Activated T-cell treated with anti-CD3 and anti-CD28 coated beads, Interleukin-2, amount 50 U/mL, for 48 hours (primary cell): ENCODE data around the gene DAP3.
"Not testable (repeated sequence)": the region's sequence is repeated elsewhere in the genome, so short reads cannot be mapped to it uniquely, and the experiment has no call there.

Experiments
- DNase-seq, 2 experiments: peaks; one replicate each; pipeline ENCODE4 v3.0.0-alpha.2; 2020

DAP3 gene

DNA sequence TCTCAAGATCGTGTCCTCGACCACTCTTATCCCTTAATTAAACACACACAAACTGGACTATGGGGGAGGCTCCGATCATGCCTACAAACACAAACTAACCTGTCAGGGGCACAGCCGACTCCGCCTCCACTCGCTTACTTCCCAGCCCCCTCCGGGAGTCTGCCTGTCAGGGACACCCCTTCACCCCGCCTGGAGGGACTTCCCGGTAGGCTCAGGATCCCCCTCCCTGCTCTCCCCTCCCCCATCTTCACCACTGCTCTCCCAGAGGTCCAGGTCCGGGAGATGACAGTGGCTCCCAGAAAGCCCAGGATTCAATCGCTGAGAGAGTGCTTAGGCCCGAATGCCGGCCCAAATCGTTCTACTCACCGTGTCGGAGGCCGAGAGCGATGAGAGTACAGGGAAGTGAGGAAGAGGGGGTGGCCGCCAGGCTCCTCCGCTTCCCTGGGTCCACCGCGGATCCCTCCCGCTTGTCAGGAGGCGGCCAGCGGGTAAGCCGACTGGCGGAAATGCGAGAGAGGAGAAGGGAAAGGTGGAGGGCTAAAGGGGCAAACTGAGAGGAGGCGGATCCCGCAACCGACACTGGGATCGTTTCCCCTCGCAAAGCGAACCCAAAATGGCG lies 1.1 kb upstream of the DAP3 start:
- not testable (repeated sequence) for DNase-seq

DNA sequence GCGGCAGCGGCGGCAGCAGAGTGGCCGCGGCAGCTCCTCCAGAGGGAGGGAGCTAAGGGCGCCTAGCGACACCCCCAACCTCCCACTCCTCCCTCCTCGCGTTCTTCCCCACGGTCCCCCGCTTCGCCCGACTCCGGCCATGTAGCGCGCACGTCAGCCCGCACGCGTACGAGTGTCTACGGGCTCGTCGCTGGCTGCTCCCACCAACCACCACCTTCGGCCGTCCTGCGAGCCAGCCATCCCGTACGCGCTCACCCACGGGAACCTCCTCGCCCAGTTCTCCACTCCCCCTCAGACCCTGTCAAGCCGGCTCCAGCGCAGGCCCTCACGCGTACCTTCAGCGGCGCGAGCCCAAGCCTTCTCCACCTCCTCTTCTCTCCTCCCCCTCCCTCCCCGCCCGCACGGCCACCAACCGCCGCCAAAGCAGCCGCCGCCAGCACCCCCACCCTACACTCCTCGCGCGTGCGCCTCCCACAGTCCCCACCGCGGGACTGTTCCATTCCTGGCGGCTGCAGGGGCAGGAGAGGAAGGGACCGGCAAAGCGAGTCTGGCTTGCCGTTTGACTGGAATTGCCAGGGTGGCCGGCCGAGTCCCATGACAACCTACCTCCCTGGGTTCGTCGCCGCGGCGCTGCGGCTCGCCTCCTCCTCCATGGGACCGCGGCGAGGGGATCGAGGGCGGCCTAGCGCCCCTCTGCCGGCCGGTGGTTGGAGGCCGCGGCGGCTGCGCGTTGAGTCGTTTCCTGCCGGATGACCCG lies 389 bp upstream of the DAP3 start, which contains the start of gene YY1AP1:
TSS of gene YY1AP1 (minus strand) at position 451 of the 757 bp plus-strand sequence. CDS start 8,338 bp downstream, outside the sequence.
- peak; percentile 95 to 96 for DNase-seq

DNA sequence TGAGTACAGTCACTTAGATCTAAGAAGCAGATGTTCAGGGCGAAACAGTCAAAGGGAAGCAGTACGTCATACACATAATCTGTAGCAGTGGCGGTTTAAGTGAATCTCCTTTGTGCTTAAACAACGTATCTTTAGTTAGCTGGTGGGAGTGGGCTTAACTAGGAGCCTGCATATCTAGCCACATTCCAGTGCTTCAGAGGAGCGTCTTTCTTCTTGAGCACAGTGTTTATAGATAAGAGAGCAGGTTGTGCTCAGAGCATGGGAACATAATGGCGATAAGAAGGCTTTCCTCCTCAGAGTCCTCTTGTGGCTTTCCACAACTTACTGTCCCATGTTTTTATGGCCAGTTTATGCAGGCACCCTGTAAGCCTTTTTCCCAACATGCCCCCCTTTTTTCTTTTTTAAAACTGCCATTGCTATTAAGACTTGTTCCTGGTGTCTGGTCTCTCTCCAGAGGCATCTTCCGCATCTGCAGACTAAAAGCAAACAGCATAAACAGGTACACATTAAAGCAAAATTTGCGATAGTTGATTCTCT lies 3.2 kb downstream of the DAP3 start:
- no peak for DNase-seq

DNA sequence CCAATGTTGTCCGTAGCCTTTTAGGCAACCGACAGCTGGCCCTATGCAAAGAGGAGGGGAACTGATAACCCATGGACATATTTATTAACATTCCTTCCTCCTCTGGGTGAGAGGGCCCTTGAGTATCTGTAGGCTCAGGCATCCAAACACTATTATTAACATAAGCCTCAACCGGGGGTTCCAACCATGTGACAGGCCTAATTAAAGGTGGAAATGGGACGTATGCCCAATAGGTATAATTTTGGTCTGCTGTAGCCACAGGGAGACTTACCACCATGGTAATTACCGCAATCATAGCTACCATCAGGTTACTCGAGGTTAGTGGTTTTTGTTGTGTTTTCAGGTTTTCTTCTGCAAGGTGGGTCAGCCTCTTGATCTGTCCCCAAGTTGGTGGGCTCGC lies 5.3 kb downstream of the DAP3 start:
- no peak for DNase-seq

DNA sequence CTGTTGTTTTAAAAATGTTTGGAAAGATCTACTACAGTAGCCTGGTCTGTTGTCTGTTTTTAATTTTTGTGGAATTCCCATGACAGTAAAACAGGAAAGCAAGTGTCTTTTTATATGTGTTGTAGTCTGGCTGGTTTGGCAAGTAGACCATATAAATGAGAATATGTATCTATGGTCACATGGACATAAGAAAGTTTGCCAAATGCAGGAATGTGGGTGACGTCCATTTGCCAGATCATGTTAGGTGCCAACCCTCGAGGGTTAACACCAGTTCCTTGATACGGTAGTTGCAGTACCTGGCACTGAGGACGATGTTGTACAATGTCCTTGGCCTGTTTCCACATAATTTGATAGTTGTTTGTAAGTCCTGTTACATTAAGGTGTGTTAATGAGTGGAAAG lies 6.2 kb downstream of the DAP3 start:
- no peak for DNase-seq

DNA sequence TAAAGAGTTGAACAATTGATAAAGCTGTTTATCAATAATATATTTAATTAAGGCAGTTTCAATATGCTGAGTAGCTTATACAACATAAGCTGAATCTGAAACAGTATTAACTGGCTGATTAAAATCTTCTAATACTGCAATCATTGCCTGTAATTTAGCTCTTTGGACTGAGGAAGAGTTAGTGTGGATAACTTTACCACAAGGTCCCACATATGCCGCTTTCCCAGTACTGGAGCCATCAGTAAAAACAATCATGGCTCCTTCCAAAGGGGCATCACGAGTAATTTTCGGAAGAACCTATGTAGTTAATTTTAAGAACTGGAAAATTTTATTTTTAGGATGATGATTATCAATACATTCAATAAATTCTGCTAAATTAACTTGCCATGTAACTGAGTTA lies 6.7 kb downstream of the DAP3 start:
- DNase-seq, result no peak

DNA sequence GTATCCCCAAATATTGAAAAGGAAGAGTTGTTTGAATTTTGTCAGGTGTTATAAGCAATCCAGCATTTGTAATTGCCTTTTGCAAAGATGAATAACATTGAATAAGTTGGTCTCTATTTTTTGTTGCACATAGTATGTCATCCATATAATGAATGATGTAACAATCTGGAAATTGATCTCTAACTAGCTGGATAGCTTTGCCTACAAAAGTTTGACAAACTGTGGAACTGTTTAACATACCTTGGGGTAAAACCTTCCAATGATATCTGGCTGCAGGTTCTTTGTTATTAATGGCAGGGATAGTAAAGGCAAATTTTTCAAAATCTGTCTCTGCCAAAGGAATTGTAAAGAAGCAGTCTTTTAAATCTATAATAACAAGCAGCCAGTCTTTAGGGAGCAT lies 7.6 kb downstream of the DAP3 start:
- no peak for DNase-seq

DNA sequence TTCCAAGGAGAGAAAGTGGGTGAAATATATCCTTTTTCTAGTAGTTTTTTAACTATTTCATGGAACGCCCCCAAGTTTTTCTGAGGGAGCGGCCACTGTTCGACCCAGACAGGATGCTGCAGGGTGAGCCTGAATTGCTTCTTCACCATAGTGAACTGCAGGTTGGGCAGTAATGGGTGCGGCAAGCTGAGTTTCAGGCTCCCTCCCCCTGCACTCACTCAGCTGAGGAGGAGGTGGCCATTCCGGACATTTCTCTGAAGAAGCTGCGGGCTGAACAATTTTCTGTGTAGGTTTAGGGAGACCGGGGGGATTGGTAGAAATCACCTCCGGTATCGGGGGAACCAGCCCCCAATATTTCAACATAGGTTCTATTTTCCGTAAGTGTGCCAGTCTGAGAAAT lies 8.2 kb downstream of the DAP3 start:
- no peak for DNase-seq

DNA sequence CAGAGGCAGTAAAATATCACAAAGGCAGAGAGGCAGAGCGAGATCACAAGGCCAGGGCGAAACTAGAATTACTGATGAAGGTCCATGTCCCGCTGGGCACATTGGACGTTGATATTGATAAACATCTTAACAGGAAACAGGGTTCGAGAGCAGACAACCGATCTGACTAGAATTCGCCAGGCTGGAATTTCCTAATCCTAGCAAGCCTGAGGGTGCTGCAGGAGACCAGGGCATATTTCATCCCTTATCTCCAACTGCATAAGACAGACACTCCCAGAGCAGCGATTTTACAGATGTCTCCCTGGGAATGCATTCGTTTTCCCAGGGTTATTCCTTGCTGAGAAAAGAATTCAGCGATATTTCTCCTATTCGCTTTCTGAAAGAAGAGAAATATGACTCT lies 8.7 kb downstream of the DAP3 start:
- DNase-seq, result not testable (repeated sequence)

DNA sequence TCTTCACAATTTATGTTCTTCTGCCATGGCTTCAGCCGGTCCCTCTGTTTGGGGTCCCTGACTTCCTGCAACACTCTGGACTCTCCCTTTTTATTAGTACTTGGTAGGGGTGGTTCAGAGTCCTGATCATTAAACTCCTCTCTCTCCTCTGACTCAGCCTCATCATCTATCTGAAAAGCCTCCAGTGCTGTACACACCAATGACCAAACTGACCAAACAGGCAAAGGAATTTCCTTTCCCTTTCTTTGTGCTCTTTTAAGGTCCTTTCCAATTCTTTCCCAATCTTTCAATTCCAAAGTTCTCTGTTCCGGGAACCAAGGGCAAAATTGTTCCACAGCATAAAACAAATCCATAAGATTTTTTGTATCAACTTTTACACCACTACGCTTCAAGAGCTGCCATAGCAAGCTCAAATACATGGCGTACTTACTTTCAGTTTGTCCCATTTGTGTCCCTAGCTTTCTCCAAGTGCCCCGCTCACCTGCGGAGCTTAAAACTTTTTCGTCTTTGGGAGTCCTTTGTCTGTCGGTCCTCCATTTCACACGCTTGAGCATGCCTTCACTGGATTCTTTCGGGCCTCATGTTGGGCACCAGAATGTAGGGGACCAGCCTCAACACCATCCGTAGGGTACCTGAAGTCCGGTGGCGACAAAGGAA lies 9.6 kb downstream of the DAP3 start:
- DNase-seq, result no peak

DNA sequence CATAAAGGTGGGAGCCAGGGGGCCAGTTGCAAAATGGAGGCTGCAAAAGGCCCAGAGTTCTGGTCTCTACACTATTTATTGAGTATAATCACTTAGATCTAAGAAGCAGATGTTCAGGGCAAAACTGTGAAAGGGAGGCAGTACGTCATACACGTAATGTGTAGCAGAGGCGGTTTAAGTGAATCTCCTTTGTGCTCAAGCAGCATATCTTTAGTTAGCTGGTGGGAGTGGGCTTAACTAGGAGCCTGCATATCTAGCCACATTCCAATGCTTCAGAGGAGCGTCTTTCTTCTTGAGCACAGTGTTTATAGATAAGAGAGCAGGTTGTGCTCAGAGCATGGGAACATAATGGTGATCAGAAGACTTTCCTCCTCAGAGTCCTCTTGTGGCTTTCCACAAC lies 10.2 kb downstream of the DAP3 start:
- DNase-seq, result not testable (repeated sequence)

DNA sequence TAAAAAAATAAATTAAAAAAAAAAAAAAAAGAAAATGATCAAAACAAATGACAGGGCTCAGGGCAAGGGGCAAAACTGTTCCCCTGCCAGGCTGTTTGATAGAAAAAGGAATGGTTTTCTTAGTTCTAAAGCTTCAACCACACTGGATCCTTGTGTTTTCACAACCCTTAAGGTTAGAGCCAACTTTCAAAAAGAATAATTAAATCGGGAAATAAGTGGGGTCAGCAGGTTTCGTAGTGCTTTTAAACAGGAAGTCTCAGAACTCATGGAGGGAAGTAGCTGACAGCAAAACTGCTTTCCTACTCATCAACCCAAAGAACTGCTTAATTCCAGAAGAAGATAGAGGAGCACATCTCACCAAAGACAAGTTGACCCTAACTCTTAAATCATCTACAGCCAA lies 12.8 kb downstream of the DAP3 start:
- DNase-seq, result not testable (repeated sequence)

DNA sequence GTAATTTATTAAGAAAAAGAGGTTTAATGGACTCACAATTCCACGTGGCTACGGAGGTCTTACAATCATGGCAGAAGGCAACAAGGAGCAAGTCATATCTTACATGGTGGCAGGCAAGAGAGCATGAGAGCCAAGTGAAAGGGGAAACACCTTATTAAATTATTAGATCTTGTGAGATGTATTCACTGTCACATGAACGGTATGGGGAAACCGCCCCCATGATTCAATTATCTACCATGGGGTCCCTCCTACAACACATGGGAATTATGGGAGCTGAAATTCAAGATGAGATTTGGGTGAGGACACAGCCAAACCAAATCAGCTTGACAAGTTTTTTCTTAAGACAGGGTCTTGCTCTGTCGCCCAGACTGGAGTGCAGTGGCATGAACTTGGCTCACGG lies 14.3 kb downstream of the DAP3 start:
- DNase-seq, result no peak

DNA sequence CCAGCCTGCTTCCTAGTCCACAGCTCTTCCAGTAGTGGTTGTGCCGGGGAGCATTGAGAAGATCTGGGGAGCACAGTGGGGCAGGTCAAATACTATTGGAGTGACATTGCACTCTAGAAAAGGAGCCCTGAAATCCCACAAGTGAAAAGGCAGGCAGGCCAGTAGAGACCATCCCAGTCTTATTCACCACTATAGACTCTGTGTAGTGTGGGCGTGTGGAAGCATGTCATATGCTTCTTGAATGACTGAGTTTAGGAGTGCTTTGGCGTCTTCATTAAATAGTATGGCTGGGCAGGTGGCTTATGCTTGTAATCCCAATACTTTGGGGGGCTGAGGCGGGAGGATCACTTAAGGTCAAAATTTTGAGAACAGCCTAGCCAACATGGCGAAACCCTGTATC lies 15.5 kb downstream of the DAP3 start:
- DNase-seq, result not testable (repeated sequence)

DNA sequence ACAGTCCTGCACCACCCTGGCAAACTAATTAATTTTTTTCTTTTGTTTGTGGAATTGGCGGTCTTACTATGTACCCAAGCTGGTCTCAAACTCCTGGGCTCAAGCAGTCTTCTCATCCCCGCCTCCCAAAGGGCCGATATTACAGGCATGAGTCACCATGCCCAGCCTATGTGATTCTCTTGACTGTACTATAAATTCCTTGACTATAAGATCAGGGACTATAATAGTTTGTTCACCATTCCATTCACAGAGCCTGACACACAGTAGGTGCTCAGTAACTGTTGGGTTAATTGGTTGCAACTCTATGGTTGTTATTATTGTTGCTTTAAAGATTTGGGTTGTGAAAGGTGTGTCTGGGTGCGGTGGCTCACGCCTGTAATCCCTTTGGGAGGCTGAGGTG lies 17.2 kb downstream of the DAP3 start:
- DNase-seq, result no peak

DNA sequence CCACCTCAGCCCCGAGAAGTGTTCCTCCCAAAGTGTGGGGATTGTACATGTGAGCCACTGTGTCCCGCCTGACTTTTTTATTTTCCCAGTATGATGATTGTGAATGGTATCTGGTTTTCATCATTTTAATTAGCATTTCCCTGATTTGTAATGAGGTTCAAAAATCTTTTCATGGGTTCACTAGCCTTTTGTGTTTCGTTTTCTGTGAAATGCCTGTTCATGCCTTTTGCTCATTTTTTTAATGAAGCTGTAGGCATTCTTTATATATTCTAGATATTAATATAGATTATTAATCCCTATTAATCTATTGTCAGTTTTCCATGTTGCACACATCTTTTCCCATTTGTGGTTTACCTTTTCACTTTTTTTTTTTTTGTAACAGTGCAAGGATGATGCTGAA lies 20.5 kb downstream of the DAP3 start:
- DNase-seq, result no peak

DNA sequence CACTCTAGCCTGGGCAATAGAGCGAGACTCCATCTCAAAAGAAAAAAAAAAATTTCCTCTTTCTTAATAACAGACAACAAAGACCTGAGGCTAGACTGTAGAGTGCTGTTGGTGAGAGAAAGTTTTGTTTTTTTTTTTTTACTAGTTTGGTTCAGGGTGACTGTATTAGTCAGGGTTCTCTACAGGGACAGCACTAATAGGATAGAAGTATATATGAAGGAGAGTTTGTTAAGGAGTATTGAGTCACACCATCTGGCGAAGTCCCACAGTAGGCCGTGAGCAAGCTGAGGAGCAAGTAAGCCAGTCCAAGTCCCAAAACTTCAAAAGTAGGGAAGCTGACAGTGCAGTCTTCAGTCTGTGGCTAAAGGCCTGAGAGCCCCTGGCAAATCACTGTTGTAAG lies 22.6 kb downstream of the DAP3 start:
- DNase-seq, result not testable (repeated sequence)

DNA sequence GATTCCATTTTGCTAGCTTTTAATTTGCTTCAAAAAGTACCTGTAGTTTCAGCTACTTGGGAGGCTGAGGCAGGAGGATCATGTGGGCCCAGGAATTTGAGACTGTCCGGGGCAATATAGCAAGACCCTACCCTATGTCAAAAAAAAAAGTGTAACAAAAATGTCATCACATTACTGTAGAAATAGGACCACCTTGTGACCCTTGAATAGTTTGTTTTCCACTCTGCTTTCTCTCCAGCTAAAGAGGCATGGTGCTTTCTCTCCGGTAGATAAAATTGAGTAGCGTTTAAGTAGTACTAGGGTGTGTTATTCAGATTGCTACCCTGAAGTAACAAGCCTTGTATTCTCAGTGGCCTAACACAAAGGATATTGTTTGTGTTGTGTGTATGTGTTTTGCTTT lies 23.7 kb downstream of the DAP3 start:
- DNase-seq, result not testable (repeated sequence)

DNA sequence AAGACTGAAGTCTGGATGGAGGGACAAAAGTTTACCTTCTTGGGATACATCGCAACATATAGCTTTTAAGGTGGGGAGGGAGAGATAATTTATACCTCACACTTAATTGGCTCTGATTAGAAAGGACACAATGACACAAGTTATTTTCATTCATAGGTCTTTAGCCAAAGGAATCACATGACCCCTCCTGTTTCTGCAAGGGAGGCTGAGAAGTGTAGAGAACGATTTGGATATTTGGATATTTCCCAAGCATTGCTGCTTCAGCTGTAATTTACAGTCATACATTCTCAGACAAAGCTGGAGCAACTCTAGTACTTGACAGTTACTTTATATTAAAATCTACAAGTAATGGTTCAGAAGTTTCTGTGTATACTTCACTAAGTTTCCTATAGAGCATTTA lies 24.2 kb downstream of the DAP3 start:
- no peak for DNase-seq

DNA sequence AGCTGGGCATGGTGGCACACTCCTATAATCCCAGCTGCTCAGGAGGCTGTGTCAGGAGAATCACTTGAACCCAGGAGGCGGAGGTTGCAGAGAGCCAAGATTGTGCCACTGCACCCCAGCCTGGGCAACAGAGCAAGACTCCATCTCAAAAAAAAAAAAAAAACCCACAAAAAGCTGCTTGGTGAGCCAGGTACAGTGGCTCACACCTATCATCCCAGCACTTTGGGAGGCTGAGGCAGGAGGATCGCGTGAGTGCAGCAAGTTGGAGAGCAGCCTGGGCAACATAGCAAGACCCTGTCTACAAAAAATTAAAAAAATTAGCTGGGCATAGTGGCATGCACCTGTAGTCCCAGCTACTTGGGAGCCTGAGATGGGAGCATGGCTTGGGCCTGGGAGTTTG lies 26.2 kb downstream of the DAP3 start:
- not testable (repeated sequence) for DNase-seq

DNA sequence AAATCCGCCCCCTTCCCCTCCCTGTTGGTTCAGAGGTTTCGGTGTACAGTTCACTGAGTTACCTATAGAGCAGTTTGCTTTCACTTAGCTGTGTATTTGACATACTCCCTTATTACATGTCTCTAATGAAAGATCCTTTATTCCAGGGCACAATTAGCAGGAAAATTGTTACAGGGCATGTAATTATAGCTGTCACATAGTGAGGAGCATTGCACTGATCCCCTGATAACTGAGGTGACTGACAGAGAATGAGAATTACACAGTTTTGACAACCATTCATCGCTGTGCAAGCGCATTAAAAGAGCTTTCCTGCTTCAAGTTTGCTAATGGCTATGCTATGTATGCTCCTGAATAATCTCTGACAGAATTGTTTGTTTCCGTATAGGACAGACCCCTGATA lies 26.9 kb downstream of the DAP3 start:
- DNase-seq, result no peak

DNA sequence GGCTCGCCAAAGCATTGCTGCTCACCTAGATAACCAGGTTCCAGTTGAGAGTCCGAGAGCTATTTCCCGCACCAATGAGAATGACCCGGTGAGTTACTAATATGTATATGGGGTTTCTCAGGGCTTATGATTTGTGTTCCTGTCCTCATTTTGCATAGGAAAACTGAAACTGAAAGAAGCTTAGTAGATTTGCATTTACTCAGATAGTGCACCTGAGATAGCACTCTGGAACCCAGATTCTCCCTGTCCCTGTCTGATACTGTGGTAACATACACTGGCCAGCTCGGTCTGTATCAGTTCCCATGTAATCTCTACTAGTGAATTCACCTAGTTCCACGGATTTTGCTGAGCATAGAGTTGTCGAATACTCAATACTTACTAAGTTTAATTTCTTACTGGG lies 28.1 kb downstream of the DAP3 start:
- no peak for DNase-seq

DNA sequence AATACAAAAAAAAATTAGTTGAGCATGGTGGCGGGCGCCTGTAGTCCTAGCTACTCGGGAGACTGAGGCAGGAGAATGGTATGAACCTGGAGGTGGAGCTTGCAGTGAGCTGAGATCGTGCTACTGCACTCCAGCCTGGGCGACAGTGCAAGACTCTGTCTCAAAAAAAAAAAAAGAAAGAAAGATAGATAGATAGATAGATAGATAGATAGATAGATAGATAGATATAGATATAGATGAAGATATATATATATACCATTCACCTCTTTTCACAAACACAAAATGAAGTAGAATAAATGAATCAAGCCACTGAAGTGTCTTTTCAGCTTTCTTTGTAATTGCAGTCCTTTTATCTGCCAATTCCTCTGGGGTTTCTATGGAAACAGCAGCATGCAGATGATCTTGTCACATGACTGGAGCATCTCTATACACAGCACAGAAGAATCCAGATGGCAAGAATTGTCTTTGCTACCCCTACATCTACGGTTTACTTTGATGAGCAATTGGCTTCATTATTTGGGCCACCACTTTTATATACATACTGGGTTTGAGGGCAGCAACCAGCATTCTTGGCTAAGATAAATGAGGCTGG lies 29.7 kb downstream of the DAP3 start:
- DNase-seq, result not testable (repeated sequence)

DNA sequence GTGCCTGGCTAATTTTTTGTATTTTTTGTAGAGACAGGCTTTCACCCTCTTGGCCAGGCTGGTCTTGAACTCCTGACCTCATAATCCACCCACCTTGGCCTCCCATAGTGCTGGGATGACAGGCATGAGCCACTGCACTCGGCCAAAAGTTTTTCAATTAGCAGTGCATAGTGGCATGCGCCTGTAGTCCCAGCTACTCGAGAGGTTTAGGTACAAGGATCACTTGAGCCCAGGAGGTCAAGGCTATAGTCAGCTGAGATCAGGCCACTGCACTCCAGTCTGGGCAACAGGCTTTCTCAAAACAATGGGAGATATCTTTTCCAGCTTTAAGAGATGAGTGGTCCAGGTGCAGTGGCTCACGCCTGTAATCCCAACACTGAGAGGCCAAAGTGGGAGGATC lies 30.8 kb downstream of the DAP3 start:
- no peak for DNase-seq
